ENCODE data around the gene GIPC3.

The GIPC3 gene

DNA sequence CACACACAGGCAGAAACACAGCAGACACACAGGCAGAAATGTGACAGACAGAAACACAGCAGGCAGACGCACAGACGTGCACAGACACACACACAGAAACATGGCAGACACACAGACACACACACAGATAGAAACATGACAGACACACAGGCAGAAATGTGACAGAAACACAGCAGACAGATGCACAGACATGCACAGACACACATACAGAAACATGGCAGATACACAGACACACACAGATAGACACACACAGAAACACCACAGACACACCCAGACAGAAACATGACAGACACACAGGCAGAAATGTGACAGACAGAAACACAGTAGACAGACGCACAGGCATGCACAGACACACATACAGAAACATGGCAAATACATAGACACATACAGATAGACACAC is 20.1 kb downstream of the GIPC3 start:
- DNase-seq: no peak

DNA sequence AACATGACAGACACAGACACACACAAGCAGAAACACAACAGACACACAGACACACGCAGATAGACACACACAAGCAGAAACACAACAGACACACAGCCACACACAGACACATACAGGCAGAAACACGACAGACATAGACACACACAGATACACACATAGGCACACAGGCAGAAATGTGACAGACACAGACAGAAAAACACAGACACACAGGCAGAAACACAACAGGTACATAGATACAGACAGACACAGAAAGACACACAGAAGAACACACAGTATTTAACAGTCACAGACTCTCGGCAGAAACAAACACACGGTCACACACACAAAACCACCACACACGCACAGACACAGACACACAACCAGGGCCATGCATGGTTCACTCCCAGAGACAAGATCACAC is 20.5 kb downstream of the GIPC3 start:
- no peak for DNase-seq

DNA sequence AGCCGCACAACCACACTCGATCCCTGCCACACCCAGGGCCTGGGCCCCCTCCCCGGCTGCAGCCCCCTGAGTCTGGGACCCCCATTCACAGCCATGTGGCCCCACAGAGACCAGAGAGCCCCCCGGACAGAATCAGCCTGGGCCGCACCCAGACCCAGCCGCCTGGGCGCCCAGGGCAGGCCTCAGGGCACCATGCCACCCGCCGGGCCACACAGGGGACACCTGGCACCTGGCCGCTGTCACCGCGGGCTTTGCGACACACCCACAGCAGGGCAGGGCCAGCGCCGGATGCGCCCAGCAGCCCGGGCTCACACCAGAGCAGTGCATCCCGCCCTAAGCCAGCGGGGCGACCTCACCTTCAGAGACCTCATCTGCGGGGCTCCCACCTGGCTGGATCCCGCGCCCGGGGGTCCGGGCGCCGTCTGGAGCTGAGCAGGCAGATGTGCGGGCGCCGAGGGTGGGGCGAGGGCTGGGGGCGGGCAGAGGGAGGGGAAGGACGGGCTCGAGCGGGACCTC is 21.0 kb downstream of the GIPC3 start:
- DNase-seq: no peak

DNA sequence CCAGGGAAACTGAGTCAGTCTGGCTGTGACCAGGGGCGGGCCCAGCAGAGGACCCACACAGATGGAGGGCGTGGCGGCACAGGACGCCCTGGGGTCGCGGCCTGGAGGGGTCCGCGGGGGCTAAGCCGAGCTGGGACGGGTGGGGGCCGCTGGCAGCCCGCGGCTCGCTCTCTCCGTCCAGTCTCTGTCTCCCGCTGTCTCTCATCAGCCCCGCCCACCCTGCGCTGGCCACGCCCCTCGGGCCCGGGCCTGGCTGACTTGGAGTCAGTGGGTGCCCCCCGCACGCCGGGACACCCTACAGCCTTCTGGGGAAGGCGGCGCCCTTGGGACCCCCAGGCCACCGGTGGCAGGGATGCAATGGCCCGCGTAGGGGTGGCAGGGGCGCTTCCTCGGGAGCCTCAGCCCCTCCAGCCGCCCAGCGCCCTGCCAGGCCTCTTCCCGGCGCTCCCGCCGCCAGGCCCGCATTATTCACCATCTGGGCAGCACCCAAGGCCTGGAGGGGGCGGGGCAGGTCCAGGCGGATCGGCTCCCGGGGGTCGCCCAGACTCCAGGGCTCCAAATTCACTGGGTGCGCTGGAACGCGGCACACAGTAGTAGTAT is 21.5 kb downstream of the GIPC3 start, which contains the start of gene TBXA2R:
Gene TBXA2R (minus strand): TSS at position 186 of the 600 bp plus-strand sequence. CDS start 6,241 bp downstream, outside the sequence.
- DNase-seq: no peak

DNA sequence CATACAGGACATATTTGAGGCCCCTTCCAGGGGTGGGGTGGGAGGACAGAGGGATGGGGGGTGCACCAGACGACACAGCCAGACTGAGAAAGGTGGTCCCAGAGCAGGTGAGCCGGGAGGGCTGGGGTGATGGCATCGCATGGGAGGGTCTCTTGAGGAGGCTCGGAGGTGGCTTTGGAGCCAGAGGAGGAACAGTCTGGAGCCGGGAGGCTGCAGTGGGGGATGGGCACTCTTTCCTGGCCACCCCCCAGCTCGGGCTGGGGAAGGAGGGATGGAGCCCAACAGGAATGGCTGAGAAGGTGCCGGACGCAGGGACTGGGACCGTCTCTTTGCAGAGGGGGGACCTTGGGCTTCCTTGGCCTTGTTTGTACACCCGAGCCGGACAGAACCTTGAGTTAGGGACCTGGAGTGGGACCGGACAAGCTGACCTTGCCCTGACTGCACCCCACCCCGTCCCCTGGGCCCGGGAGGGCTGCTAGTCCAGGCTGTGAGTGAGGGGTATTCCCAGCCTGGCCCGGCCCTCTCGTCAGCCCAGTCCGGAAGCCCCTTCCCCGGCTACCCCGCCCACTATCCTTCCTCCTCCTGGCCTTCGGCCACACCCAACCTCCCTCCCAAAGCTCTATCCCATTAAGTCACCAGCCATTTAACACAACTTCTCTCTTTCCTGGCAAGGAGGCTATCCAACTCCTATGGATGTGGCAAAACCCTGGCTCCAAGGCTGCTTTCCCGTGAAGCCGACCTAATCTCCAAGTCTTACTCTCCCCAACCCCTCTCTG is 22.2 kb downstream of the GIPC3 start:
- DNase-seq: no peak

DNA sequence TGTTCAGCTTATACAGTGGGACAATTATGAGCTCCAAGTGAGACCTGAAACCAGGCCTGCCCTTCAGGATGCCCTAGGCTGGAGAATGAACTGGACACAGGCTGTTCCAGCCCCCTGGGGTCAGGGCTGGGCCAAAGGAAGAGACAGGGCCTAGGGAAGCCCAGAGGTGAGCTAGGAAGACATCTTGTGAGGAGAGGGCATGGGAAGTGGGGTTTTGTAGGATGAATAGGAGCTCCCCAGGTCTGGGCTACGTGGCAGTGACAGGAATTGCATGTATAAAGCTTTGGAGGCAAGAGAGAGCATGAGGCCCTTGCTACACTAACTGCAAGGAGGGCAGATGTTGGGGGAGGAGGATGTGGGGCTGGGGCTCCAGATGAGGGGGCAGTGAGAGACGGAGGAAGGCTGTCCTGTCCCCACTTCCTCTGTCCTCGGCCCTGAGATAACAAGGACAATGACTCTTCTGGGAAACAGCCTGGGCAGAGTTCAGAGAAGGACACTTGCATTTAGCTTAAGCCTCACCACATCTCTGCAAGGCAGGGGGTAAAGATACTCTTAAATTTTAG is 22.9 kb downstream of the GIPC3 start:
- no peak for DNase-seq

DNA sequence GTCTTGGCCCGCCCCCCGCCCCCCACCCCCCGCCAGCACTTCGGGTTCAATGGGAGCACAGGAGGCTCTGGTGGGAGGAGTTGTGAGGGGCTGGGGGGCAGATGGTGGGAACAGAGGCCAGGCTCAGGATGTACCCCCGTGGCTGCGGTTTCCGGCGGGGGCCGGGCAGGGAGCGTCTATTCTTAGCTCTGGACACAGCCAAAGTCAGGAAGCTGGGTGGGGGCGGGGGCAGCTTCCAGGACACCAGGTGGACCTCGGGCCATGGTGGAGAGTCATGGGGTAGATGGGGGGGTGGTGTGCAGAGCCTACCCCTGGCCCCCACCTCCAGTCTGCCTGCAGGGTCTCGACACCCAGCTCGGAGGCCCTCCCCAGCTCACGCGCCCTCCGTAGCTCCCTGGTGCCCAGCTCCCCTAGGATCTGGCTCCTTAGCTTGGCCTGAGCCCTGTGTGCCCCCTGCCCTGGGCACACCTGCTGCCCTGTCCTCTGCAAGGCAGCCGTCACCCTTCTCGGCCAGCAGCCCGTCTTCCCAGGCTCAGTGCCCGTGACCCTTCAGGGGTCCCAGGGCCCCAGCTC is 23.6 kb downstream of the GIPC3 start:
- no peak for DNase-seq

DNA sequence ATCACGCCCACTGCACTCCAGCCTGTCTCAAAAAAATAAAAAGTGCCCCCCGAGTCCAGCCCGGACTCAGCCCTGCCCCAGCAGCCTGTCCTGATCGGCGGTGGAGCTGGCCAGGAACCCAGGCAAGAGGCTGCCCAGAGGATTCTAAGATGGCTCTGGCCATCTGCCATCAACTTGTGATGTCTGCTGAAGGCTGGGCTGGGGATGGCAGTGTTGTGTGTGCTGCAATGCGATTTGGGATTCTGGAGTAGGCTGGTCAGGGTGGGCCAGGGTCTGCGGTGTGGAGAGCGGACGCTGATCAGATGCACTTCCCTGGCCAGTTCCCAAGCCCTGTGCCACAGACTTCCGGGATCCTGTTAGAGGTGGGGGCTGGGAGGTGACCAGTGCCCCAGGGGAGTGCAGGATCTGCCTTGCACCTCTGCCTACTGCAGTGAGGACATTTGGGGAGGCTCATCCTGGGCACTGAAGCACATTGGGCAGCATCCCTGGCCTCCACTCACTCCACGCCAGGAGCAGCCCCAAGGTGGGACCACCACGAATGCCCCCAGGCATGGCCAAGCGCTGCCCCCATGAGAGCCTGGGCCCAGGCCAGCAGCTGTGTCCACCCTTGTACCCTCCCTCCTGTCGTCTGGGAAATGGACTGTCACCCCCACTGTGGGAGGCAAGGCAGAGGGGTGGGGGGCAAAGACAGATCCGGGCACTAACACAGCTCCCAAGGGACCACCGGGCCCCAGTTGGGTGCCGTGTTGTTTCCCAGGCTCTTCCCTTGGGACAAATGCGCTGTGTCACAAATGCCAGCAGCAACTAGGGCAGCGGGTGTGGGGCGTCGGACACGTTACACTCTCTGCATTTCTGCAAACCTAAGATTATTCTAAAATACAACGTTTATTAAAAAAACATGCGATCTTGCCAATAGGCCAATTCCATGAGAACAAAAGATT is 24.8 kb downstream of the GIPC3 start:
- DNase-seq: no peak

DNA sequence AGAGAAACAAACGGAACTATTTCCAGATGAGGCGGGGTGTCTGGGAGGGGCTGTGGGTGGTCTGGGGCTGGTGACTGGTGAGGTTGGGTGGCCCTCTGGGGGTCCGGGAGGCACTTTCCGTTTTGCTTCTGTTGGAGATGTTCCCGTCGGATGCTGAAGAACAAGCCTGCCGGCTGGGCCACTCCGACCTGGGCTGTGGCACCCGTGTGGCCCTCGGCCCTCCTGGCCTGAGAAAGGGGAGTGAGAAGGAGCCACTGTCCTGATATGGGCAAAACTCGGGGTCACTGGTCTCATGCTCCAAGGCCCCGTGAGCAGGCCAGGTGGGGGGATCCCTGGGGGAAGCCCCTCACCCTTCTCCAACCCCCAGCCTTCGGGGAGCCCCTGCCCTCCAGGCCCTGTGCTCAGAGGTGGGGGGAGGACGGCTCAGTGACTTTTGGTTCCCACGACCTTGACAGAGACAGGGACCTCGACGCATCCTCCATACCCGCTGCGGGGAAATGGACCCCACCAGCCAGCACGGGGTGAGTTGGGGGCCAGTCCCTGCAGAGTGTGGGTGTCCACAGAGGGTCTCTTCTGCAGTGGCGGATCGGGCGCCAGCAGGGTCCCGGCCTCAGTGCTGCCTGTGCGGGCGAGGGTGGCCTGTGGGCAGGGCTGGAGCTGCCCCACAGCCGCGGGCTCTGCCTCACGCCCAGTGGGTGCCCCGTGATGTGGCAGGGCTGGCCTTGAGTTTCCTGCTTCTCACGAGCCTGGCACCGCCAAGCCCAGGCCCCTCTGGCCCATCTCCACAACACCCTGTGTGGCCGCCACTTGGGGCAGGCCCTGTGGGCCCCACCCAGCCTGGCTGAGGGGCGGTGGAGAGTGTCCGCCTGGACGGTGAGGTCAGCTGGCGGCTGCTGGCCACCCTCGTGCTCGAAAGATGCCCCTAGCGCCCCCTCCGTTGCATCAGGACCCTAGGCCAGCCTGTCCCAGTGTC is 25.8 kb downstream of the GIPC3 start:
- no peak for DNase-seq

DNA sequence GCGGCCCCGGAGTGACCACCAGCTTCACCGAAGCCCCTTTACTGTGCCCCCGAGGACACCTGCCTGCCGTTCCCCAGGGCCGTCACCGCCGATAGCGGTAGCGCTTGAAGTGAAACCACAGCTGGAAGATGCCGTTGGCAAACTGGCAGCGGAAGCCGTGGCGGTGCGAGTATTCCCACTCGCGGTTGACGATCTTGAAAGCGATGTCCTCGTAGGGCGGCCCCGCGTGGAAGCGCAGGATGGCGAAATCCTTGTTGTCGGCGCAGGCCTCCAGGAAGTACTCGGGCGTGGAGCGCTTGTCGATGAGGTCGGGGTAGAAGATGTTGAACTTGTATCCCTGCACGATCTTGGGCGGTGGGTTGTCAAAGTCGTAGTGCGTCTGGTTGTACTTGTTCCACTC is 26.6 kb downstream of the GIPC3 start:
- no peak for DNase-seq

DNA sequence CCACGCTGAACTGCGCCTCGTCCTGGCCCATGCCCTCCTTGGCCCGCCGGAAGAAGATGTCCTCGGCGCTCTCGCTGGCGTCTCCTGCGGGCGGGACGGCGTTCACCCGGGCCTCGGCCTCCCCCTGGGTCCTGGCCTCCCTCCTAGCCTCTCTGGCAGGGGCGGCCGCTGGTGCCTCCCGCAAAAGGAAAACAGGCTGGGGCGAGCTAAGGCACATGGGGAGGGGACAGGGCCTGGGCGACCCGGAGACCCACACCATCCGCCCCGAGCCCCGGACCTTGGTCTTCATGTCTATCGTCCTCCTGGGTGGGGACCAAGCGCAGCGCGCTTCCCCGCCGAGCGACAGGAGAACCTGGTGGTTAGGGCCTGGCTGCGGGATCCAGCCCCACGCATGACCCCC is 27.1 kb downstream of the GIPC3 start:
- DNase-seq: no peak

DNA sequence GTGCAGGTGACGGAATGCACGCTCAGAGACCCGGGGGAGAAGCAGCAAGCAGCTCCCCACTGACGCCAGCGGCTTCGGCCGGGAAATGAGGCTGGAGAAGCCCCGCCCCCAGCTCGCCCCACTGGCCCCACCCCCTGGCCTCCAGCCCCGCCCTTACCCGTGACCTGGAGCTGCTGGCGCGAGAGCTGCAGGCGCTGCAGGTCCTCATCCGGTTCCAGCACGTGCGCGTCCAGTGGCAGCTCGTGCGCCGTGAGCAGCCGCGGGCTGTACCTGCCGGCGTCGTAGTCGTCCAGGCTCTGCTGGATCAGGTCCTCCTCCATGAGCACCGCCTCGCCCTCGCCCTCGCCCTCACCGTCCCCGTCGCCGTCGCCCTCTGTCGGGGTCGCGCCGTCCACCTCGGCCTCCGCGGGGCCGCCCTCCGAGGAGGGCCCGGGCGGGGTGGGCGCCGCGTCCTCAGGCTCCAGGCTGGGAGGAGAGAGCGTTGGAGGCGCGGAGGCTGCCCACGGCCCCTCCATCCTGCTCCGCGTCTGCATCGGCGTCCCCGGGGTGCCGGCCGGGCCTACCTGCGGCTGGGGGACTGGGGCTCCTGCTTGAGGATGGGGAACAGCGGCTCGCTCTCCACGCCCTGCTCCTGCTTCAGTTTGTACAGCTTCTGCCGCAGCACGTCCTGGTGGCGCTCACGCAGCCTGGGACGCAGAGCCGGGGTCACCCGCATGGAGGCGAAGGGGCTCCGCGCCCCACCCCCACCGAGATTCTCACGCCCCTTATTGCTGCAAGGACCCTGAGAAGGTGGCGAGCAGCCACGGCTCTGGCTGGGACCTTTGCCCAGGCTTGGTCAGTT is 27.8 kb downstream of the GIPC3 start:
- DNase-seq: no peak

DNA sequence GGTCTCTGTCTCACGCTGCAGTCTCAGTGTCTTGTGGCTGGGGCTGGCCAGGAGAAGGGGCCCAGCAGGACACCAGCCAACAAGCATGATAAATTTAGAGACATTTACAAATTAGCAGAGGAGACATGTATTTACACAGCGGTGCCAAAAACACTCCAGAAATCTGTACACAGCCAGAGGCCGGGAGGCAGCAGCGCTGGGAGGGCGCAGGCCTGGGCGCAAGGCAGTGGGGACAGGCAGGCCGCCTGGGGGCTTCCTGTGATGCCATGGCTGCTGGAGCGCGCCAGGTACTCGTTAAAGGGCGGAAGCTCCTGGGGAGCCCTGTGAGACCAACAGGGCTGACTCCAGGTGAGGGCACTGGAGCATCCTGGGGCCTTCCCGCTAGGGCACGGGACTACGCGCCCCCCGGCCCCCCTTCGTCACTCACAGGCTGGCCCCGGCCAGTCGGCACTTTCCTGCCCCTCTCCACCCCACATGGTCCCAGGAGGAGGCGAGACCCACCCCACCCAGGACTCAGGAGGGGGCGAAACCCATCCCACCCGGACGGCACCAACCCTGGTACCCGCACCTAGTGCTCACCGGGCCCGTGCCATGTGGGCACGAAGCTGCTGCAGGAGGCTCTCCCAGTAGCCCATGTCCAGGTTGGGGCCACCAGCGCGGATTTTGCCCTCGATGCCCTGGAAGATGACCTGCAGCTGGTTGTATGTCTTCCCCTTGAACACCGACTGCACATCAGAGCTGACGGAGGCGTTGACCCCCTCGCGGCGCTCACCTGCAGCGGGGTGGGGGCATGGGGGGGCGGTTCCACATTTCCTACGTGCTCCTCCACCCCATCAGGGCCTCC is 28.8 kb downstream of the GIPC3 start:
- no peak for DNase-seq

DNA sequence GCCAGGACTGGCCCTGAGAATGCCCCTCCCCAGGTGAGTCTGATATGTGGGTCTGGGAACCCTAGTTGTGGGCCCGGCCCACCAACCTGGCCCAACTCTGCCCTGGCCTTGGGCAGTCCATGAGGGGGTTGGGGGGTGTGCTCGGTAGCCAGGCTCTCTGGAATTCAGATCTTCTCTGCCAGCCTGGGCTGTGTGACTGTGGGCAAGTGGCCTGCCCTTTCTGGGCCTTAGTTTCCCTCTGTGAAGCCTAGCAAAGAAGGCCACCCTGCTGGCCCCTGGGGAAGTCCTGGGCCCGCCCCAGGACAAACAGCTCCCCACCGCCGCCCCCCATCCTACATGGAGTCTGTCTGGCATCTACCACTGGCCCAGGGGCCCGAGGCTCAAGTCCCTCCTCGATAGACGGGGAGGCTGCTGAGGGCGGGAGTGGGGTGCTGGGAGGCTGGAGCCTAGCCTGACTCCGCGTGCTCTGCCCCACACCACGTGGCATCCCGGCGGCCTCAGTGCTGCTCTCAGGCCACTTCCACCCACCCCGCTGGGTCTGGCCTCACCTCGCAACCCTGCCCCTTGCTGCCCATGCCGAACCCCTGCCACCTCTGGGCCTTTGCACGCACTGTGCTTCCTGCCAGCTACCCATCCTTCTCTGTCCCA is 29.7 kb downstream of the GIPC3 start:
- no peak for DNase-seq

DNA sequence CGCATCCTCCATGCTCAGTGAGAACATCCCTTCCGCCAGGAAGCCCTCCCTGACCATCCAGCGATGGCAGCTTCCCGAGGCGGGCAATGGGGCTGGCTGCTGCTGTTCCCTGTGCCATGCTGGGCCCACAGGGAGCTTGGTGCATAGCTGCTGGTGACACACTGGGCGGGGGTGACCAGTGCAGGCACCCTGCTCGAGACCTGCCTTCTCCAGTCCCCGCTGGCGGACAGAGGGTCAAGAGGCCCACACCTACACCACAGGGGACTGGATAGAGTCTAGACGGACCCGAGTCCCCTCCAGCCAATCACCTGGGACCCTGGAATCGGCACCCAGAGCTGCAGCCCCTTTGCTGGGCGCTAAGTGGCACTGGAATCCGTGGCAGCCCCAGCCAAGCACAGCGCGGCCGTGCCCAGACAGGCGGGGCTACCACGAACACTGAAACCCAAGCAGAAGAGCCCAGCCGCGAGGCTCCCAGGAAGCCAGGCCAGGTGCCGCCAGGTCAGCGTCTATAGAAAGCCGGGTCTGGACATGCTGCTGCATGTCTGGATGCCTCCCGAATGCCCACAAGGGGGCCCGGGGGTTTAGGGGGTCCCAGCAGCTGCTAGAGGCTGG is 30.4 kb downstream of the GIPC3 start:
- no peak for DNase-seq

DNA sequence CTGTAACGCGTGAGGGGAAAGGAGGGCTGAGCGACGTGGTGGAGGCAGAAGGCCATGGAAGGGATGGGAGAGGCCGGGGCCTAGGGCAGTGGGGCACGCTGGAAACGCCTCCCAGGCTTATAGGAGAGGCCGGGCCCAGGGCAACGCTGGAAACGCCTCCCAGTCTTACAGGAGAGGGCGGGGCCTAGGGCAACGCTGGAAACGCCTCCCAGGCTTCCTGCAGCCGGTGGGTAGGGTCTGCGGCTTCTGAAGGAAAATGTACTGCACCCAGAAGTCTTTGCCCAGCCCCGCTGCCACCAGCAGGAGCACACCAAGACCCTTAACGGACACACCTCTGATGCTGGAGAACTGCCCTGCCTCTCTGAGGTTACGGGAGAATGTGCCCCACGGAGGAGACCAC is 32.2 kb downstream of the GIPC3 start:
- DNase-seq: no peak

DNA sequence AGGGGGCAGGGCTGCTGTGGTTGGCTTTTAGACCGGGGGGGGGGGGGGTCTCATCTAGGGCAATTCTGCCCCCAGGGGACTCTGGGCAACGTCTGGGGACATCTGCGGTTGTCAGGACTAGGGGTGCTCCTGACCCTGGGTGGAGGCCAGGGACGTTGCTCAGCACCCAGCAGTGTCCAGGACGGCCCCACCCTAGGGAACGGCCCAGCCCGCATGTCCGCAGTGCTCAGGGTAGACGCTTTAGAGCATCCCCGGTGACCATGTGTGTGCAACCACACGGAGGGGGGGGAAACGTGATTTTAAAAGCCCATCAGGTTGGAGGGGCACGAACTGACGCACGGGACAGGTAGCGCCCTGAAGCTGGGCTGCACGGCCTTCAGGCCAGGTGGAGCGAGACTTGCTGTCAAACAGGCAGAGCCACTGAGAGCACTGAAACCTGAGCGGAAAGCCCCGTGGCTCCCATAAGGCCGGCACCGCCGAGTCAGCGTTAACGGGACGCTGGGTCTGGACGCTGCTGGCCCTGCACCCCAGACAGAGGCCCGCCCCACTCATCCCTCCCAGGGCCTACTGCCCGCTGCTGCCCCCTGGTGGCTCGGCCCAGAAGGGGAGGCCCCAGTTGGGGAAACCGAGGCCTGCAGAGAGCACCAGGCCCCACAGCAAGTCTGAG is 33.0 kb downstream of the GIPC3 start:
- DNase-seq: peak; percentile 28
